Measurements from ENCODE around the gene SNRNP48. TPM values are rescaled to one million over a fixed set of nuclear protein-coding genes. Genes with fewer than 3 reads are reported as not detected.

The SNRNP48 gene
- total and polyA plus RNA-seq, 2 donors (not counting 3 experiments of a cell fraction or from before 2014, with no cell fraction given): 4.2 to 13.2 TPM

DNA sequence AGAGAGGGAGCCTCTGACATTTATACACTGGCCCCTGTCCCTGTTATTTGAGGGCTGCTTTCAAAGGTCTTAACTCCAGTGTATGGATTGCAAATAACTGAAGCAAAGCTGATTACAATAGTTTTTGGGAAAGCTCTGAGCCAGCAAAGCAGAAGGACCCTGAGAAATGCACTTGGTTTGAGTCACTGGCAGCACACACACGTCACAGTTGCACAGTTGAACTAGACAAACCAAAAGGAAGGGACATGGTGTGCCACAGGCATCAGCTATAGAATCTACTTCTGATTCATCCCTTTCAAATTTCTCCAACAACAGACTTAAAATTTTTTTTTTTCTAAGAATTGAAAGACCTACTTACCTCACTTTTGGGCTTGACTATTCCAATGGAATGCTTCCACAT lies 56.4 kb downstream of the SNRNP48 start:
- no peaks in the 10 kb centered on the region for H3K9me1 ChIP-seq (replicated peaks; ENCODE audit: control insufficient read depth, extremely low read depth, insufficient read depth, low read length)
- no peaks in the 10 kb centered on the region for H3K79me2 ChIP-seq (ENCODE audit: control insufficient read depth, insufficient read depth, low read length)
- H3K27ac ChIP-seq (ENCODE audit: insufficient read depth, low read depth, low read length): no peak overlapping the region
- no peak overlapping the region for H2AFZ ChIP-seq (ENCODE audit: low read depth, low read length)
- FAIRE-seq: no peak
- dilution Hi-C loops (cut with MboI; ENCODE audit: extremely low pct_ligation_motif_present, low sequenced_read_pairs): no loop called here
- no peaks in the 10 kb centered on the region for H3K4me1 ChIP-seq (ENCODE audit: control insufficient read depth, extremely low read depth, insufficient read depth, low read length)
- no peaks in the 10 kb centered on the region for H3K36me3 ChIP-seq (ENCODE audit: control insufficient read depth in 2 of 2, extremely low read depth in 1 of 2, insufficient read depth in 2 of 2, low read length in 2 of 2)
- no peak for TF ChIP-seq POLR2AphosphoS5 (IDR thresholded peaks at IDR 0.05; ENCODE audit: insufficient read depth, low read depth, low read length)
- TF ChIP-seq EZH2 (IDR thresholded peaks at IDR 0.05; ENCODE audit: borderline replicate concordance, low read depth, low read length, severe bottlenecking): no peak
- TF ChIP-seq MYC (IDR thresholded peaks at IDR 0.05; ENCODE audit: low read depth, low read length): no peak
- no peak for TF ChIP-seq JUN (IDR thresholded peaks at IDR 0.05; ENCODE audit: borderline replicate concordance, insufficient read depth, insufficient read length, low read depth)
- TF ChIP-seq, protein P1, sequence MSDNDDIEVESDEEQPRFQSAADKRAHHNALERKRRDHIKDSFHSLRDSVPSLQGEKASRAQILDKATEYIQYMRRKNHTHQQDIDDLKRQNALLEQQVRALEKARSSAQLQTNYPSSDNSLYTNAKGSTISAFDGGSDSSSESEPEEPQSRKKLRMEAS (IDR thresholded peaks at IDR 0.05; ENCODE audit: insufficient read depth, insufficient read length): no peak
- no peak for TF ChIP-seq FOS (IDR thresholded peaks at IDR 0.05; ENCODE audit: borderline replicate concordance, insufficient read depth, low read length)
- TF ChIP-seq GATA2 (IDR thresholded peaks at IDR 0.05; ENCODE audit: insufficient read depth, insufficient read length, low read depth, low read length): no peak
- no peak for TF ChIP-seq POLR2A (IDR thresholded peaks at IDR 0.05; ENCODE audit: low read depth, low read length)
- TF ChIP-seq, protein P2, sequence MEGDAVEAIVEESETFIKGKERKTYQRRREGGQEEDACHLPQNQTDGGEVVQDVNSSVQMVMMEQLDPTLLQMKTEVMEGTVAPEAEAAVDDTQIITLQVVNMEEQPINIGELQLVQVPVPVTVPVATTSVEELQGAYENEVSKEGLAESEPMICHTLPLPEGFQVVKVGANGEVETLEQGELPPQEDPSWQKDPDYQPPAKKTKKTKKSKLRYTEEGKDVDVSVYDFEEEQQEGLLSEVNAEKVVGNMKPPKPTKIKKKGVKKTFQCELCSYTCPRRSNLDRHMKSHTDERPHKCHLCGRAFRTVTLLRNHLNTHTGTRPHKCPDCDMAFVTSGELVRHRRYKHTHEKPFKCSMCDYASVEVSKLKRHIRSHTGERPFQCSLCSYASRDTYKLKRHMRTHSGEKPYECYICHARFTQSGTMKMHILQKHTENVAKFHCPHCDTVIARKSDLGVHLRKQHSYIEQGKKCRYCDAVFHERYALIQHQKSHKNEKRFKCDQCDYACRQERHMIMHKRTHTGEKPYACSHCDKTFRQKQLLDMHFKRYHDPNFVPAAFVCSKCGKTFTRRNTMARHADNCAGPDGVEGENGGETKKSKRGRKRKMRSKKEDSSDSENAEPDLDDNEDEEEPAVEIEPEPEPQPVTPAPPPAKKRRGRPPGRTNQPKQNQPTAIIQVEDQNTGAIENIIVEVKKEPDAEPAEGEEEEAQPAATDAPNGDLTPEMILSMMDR (IDR thresholded peaks at IDR 0.05; ENCODE audit: extremely low read depth in 1 of 2, insufficient read depth in 1 of 2, low read depth in 1 of 2, low read length in 2 of 2): no peak
- DNase-seq (ENCODE audit: low read depth, low spot score): no peak
- H3K9ac ChIP-seq (replicated peaks; ENCODE audit: extremely low read depth, insufficient read depth, low read length): no peak overlapping the region
- ChIA-PET CTCF (interaction anchor here (1.1 kb wide), 1 partner anchor 8 kb away, joined by 3 read pairs; no protein-coding TSS in a partner anchor), POLR2A (no interaction called here)
- H3K9me3 ChIP-seq (replicated peaks; ENCODE audit: control insufficient read depth, insufficient read depth, low read length): no peaks in the 10 kb centered on the region
- no peaks in the 10 kb centered on the region for H4K20me1 ChIP-seq (replicated peaks; ENCODE audit: control insufficient read depth, extremely low read depth, insufficient read depth, low read length)
- no peak overlapping the region for H3K4me3 ChIP-seq (replicated peaks in 1 of 3; ENCODE audit: insufficient read depth in 1 of 3, low read depth in 1 of 3, low read length in 3 of 3)
- H3K27me3 ChIP-seq (ENCODE audit: control insufficient read depth in 2 of 2, insufficient read depth in 2 of 2, low read length in 2 of 2): peaks cover 0 to 8% of the 10 kb centered on the region in 2 experiments
- BruUV-seq (replicated peaks): no TSS peak
- intact Hi-C loops (cut with micrococcal nuclease): no loop called here
- H3K4me2 ChIP-seq (ENCODE audit: insufficient read depth, low read length): no peak overlapping the region

All from endothelial cell of umbilical vein (primary cell).